Ovary (tissue), 10 donors: ENCODE measurements around the gene PLAAT3. TPM values are rescaled to one million over a fixed set of nuclear protein-coding genes. Genes with fewer than 3 reads are reported as not detected.

Experiments
- DNase-seq, 5 donors: peaks; one replicate each; pipeline ENCODE4 v3.0.0-alpha.2; 2019 to 2020
- H3K27ac ChIP-seq, 2 donors: fragments of 200-600 bp; one replicate each; pipeline versions ENCODE4 v1.5.1 to v1.8.0; 2019 to 2022
- H3K27me3 ChIP-seq: fragments of 200-600 bp; one replicate; pipeline ENCODE4 v1.8.0; 2022
- H3K36me3 ChIP-seq: fragments of 200-600 bp; sonication (generic); one replicate; pipeline ENCODE4 v1.5.1; 2019
- H3K4me1 ChIP-seq: one replicate; pipeline ENCODE4 v1.8.1; 2013; ENCODE audit warnings: mild to moderate bottlenecking, moderate library complexity; ENCODE audit not compliant: insufficient read depth
- H3K4me3 ChIP-seq: fragments of 200-600 bp; sonication (generic); one replicate; pipeline ENCODE4 v1.5.1; 2017
- H3K9me3 ChIP-seq, 2 donors: fragments of 200-600 bp in 1 of 2; sonication (generic) in 1 of 2; one replicate each; pipeline versions ENCODE4 v1.5.1 to v1.8.1; 2013 to 2019; ENCODE audit warnings: mild to moderate bottlenecking in 1 of 2, moderate library complexity in 1 of 2
- CTCF ChIP-seq, 3 donors: fragments of 450-650 bp in 2 of 3; fragments of 200-600 bp in 1 of 3; IDR thresholded peaks; one replicate each; pipeline versions ENCODE4 v1.5.1 to v1.8.0; 2016 to 2022; ENCODE audit warnings: antibody characterized with exemption in 3 of 3, mild to moderate bottlenecking in 1 of 3
- EP300 ChIP-seq: sonication (generic); formaldehyde crosslinking; IDR thresholded peaks from one replicate; pipeline ENCODE4 v1.6.1; 2017; ENCODE audit warnings: antibody characterized with exemption
- POLR2A ChIP-seq: fragments of 450-650 bp; IDR thresholded peaks from one replicate; pipeline ENCODE4 v1.6.1; 2017; ENCODE audit warnings: antibody characterized with exemption, mild to moderate bottlenecking, moderate library complexity
- WGBS, 3 donors: extraction: QIAGEN DNeasy Blood & Tissue Kit in 1 of 3; methylation state at CpG; one replicate each; pipeline versions ENCODE4 v1.1.5 to v1.1.7; 2013 to 2017; 5-methylcytosine and 5-hydroxymethylcytosine counted together
- intact Hi-C, 4 donors: fragments of 100-400 bp; cut with DNase I; formaldehyde crosslinking; loops; one replicate each; pipeline versions ENCODE4 v1.11.0 to v1.15.1; 2022 to 2023
- long read RNA-seq, 3 donors: library from polyadenylated mRNA in 2 of 3; unstranded in 2 of 3; transcript quantifications; one replicate each; pipeline ENCODE4 v2.0.0 and lab custom pipeline, GENCODE V29; 2021 to 2026
- polyA plus RNA-seq, 2 donors: library from polyadenylated mRNA; stranded (reverse); fragments of 200-250 nt in 1 of 2; fragments of 350-450 nt in 1 of 2; fragmentation: Illumina TruSeq in 1 of 2; extraction: RNeasy Lipid Tissue Mini Kit (QIAGEN cat#74804) in 1 of 2; gene quantifications; one replicate each; pipeline ENCODE4 v1.2.3, GENCODE V29; 2013 to 2014
- total RNA-seq, 7 donors: library from RNA; depleted of rRNA in 2 of 7; stranded (reverse); fragments of >200 nt in 2 of 7; fragmentation: NEBNext Ultra II Directional in 3 of 7; extraction: Animal tissue kit (Norgen Biotek cat#: 25700) in 3 of 7; gene quantifications; one replicate each; pipeline versions ENCODE4 v1.1.0 to v1.2.4, GENCODE V29; 2016 to 2023
- donor health status: DM: no; HTN: no; CAD: no; lungs with moderate emphysema.
- donor health status: DM: no; HTN: no; CAD: no.
- donor health status: Bipolar disorder and iron deficiency.
- donor health status: DM: yes; HTN: yes; CAD: no.
- donor health status: DM: no; HTN: no; CAD: no.
- donor health status: DM: yes; HTN: yes; CAD: no.

Gene PLAAT3
- 100 to 1,000 TPM in 5 of 7 donors, 10 to 100 TPM in 2; 52.2 to 147 (median 110) TPM for total RNA-seq
- polyA plus RNA-seq: 100 to 1,000 TPM in 1 of 2 donors, 10 to 100 TPM in 1; 41.1 to 128 TPM
- long read RNA-seq, donor 1, transcript PLA2G16-201 (4 exons, 2,594 nt): major isoform, 298 of 418 reads
- long read RNA-seq, donor 1, transcript PLA2G16-203 (5 exons, 1,099 nt): minor isoform, 82 of 418 reads
- long read RNA-seq, donor 1, transcript PLA2G16-202 (4 exons, 678 nt): minor isoform, 5 of 418 reads
- long read RNA-seq, donor 1, partial matches to known transcripts: 6 of 418 reads
- long read RNA-seq, donor 1, other reads (novel, unspliced or antisense): 27 of 418 reads
- long read RNA-seq, donor 2, transcript PLA2G16-203 (5 exons, 1,099 nt): major isoform, 10 of 21 reads
- long read RNA-seq, donor 2, transcript PLA2G16-201 (4 exons, 2,594 nt): major isoform, 10 of 21 reads
- long read RNA-seq, donor 2, partial matches to known transcripts: 0 of 21 reads
- long read RNA-seq, donor 2, other reads (novel, unspliced or antisense): 0 of 21 reads
- long read RNA-seq, donor 3, transcript PLA2G16-203 (5 exons, 1,099 nt): minor isoform, 33 of 117 reads
- long read RNA-seq, donor 3, transcript PLA2G16-201 (4 exons, 2,594 nt): major isoform, 74 of 117 reads
- long read RNA-seq, donor 3, partial matches to known transcripts: 2 of 117 reads
- long read RNA-seq, donor 3, other reads (novel, unspliced or antisense): 6 of 117 reads

- Histone ChIP-seq H3K27me3 (no peaks in the 10 kb centered on the region), H3K36me3 (no peaks in the 10 kb centered on the region), H3K9me3 (no peaks in the 10 kb centered on the region), H3K4me1 (peaks cover 19% of the 10 kb centered on the region), H3K27ac (peak within 1 kb of the TSS; percentile 88 to 90), H3K4me3 (peak within 1 kb of the TSS; percentile 61)
- intact Hi-C loops: loop anchor here in 1 of 4 donors (10.0 kb wide), 1 partner anchor 1059 kb away; no protein-coding TSS in a partner anchor
- 0% methylated on average over 27 to 53 of the region's 53 CpGs for WGBS, 3 donors
- TF ChIP-seq EP300 (no peak), POLR2A (peak; percentile 72)
- peak; percentile 70 to 82 (median 78) for DNase-seq
These were observed at the start of gene PLAAT3 for GRCh38 chr11:63614136-63614671. PLAAT3 (minus strand) TSS chr11:63614433; CDS start chr11:63614014, 419 bp downstream.

DNA sequence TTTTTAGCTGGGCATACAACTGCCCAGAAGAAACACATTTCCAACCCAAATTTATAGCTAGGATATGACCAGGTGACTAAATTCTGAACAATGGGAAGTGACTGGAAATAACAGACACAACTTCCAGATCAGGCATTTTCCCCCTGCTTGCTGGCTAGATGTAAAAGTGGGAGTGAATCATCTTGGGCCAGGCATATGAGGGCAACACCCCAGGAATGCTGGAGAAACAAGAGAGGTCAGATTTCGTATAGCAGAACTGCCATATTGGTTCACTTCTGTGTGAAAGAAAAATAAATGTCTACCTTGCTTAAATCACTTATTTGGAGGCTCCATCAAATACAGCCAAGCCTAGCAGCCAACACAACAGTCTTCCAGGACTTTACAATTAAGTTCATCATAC lies 49.6 kb upstream of the PLAAT3 start:
- H3K4me1 ChIP-seq: peaks cover 16% of the 10 kb centered on the region
- intact Hi-C loops: no loop called here
- TF ChIP-seq CTCF (IDR thresholded peaks at IDR 0.05) (no peak), EP300 (no peak), POLR2A (no peak)
- DNase-seq: no peak
- H3K27ac ChIP-seq: no peak overlapping the region
- H3K4me3 ChIP-seq: no peak overlapping the region
- 0% methylated on average over 1 of the region's 1 CpG for WGBS, 3 donors
- H3K9me3 ChIP-seq: no peaks in the 10 kb centered on the region
- no peaks in the 10 kb centered on the region for H3K36me3 ChIP-seq
- no peaks in the 10 kb centered on the region for H3K27me3 ChIP-seq

DNA sequence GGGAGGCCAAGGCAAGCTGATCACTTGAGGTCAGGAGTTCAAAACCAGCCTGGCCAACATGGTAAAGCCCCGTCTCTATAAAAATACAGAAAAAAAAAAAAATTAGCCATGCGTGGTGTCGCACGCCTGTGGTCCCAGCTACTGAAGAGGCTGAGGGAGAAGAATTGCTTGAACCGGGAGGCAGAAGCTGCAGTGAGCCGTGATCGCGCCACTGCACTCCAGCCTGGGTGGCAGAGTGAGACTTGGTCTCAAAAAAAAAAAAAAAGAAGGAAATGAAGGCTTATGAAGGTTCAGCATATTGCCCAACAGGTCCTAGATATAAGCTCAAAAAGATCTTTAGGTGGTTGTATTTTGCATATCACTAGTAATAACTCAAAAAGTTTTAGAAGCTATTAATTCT lies 46.7 kb upstream of the PLAAT3 start:
- H3K9me3 ChIP-seq: no peaks in the 10 kb centered on the region
- H3K27ac ChIP-seq: no peak overlapping the region
- H3K4me1 ChIP-seq: peaks cover 12% of the 10 kb centered on the region
- H3K36me3 ChIP-seq: no peaks in the 10 kb centered on the region
- no peaks in the 10 kb centered on the region for H3K27me3 ChIP-seq
- intact Hi-C loops: no loop called here
- no peak for TF ChIP-seq EP300
- no peak overlapping the region for H3K4me3 ChIP-seq
- 90 to 94% (median 92%) methylated on average over 8 of the region's 8 CpGs for WGBS, 3 donors
- no peak for DNase-seq

DNA sequence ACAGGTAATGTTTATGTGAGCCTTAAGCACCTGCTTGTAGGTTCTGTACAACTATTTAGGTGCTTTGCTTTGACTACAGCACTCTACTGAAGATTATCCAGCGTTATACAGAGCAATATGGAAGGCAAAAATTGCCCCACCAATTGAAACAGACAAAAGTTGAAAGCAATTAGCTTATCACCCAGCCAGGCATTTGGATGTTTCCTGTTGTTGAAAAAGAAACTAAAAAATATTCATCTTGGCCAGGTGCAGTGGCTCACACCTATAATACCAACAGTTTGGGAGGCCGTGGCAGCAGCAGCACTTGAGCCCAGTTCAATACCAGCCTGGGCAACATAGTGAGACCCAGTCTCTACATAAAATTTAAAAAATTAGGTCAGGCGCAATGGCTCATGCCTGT lies 38.4 kb upstream of the PLAAT3 start:
- Histone ChIP-seq H3K4me3 (no peak overlapping the region), H3K27ac (no peak overlapping the region), H3K9me3 (no peaks in the 10 kb centered on the region), H3K4me1 (no peaks in the 10 kb centered on the region), H3K27me3 (no peaks in the 10 kb centered on the region), H3K36me3 (no peaks in the 10 kb centered on the region)
- no peak for DNase-seq
- intact Hi-C loops: no loop called here
- 87 to 94% (median 88%) methylated on average over 3 of the region's 3 CpGs for WGBS, 3 donors
- TF ChIP-seq POLR2A: no peak
- no peak for TF ChIP-seq CTCF (IDR thresholded peaks at IDR 0.05)
- TF ChIP-seq EP300: no peak

- 89 to 94% (median 92%) methylated on average over 3 of the region's 3 CpGs for WGBS, 3 donors
- DNase-seq: no peak
- Histone ChIP-seq H3K27me3 (no peaks in the 10 kb centered on the region), H3K27ac (no peak overlapping the region), H3K36me3 (no peaks in the 10 kb centered on the region), H3K9me3 (no peaks in the 10 kb centered on the region), H3K4me3 (no peak overlapping the region), H3K4me1 (no peaks in the 10 kb centered on the region)
- intact Hi-C loops: loop anchor here in 2 of 4 donors (5.0 to 10.0 kb wide), 2 partner anchors 92 to 94 kb away; no protein-coding TSS in a partner anchor
- TF ChIP-seq CTCF (IDR thresholded peaks at IDR 0.05) (no peak), EP300 (no peak), POLR2A (no peak)
These were observed 29.0 kb upstream of the PLAAT3 start for GRCh38 chr11:63643205-63643604.
